ENCODE data around the gene POLR2L.

- TF ChIP-seq POLR2A (IDR thresholded peaks at IDR 0.05) (no peak), CTCF (IDR thresholded peaks at IDR 0.05 in 4 of 5, conservative IDR thresholded peaks at IDR 0.05 in 1 of 5) (no peak)
These were observed 31.4 kb upstream of the POLR2L start for GRCh38 chr11:873706-874105.
